LNCAP (cell line): ENCODE measurements around the gene NAA15.

Experiments
- TF ChIP-seq, protein P1 (sequence below): fragments of 450-650 bp; IDR thresholded peaks from 2 replicates; pipeline ENCODE4 v1.5.1; 2017; ENCODE audit warnings: mild to moderate bottlenecking

The NAA15 gene

DNA sequence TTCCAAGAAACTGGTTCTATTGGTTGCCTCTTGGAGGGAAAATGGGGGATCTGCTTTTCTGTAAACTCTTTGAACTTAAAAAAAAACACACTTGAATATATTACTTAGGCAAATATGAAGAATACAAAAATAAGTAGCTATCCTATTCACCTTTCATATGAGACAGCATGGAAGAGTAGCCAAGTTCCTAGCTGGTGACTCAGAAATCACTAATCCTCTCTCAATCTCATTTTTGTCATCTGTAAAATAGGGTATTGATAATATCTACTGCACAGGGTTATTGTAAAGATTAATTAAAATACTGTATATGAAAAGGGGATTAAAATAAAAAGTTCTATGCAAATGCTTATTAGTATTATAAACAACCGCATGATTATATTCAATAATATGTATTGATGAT, 34.0 kb upstream of the NAA15 start:
- TF ChIP-seq, protein P1, sequence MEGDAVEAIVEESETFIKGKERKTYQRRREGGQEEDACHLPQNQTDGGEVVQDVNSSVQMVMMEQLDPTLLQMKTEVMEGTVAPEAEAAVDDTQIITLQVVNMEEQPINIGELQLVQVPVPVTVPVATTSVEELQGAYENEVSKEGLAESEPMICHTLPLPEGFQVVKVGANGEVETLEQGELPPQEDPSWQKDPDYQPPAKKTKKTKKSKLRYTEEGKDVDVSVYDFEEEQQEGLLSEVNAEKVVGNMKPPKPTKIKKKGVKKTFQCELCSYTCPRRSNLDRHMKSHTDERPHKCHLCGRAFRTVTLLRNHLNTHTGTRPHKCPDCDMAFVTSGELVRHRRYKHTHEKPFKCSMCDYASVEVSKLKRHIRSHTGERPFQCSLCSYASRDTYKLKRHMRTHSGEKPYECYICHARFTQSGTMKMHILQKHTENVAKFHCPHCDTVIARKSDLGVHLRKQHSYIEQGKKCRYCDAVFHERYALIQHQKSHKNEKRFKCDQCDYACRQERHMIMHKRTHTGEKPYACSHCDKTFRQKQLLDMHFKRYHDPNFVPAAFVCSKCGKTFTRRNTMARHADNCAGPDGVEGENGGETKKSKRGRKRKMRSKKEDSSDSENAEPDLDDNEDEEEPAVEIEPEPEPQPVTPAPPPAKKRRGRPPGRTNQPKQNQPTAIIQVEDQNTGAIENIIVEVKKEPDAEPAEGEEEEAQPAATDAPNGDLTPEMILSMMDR, result no peak

DNA sequence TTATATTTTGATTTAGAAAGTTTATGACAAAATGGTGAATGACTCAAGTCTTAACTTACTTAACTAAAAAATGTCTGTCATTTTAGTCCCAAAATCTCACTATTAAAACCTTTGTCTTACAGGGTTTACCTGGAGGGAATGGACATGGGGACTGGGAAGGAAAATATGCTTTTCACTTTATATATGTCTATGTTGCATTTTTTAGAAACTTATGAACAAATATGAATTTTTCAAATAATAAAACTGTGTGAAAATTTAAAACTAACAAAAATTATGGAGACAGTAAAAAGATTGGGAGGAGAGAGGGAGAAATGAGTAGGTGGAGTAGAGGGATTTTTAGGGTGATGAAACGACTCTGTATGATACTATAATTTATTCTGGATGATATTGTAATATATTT, 27.5 kb upstream of the NAA15 start:
- TF ChIP-seq, protein P1, result no peak

- TF ChIP-seq, protein P1, result no peak
These were observed 26.5 kb upstream of the NAA15 start for GRCh38 chr4:139274790-139275189.

GRCh38 chr4:139275281-139275735, 26.0 kb upstream of the NAA15 start:
- TF ChIP-seq, protein P1, result no peak

- TF ChIP-seq, protein P1, result no peak
These were observed 22.8 kb upstream of the NAA15 start for GRCh38 chr4:139278485-139278884.

DNA sequence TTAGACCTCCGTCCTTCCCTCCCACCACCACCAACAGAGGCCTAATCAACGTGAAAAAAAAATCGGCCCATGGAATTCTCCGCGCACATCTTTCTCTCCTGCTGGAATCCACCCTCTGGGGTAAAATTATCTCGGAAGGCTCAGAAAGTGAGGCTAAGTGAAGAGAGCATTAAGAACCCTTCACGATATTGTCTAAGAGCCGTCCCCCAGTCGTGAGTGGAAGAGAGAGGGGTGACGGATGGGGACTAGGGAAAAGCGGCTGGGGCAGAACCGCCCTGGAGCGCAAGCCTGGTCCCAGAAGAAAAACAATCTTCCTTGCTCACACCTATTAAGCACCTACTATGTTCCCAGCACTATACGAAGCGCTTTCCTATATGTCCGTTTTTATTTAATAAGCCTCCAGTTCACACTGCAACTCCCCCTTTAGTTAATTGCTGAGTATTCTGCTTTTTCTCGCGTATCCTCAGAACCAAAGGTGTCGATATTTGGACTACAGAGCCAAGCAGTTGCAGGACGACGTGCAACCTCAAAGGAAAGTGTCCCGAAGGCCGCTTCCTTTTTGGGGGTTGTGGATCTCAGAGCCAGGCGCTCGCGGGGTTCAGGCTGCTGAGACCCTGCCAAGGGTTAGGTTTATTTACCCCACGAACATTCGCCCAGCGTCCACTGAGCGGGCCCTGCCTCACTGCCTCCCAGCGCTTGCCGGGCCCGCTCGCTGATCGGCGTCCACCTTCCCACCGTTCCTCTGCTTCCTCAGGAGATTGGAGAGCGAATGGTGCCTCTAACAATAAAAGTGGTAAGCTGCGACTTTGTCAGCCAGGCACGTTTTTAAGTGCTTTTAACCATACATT, 22.2 kb upstream of the NAA15 start:
- TF ChIP-seq, protein P1, result no peak

DNA sequence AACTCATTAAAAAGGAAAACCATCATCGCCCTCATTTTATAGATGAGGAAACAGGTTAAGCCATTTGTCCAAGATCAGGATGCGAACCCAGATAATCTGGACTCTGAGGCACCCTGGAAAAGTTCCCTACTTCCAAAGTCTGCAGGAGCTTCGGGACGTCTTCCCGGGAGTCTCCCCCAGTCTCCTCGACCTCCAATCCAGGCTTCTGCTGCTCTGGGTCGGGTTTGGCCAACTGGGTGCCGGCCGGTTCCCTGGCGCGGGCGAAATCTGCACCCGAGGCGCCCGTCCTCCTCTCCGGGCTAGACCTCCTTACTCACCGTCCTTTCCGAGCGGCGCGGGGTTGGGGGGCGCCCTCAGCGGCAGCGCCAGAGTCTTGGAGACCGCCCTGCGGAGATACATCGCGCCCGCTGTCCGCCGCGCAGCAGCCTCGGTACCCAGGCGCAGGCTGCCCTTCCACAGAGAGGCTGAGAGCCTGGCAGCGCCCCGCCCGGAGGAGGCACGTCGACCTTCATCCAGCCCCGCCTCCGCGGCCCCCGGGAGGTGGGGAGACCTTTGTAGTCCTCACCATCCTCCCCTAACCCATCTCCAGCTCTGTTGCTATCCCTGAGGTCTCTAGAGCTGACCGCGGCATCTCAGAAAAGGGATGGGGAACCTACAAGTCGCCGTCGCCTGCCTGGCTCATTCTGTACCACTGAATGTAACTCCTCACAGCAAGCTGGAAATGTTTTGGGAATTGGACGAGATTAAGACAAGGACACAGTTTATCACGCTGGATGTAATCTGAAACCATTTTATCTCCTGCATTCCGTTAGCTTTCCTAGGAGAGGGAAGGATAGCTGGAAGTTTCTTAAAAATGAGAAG, 21.3 kb upstream of the NAA15 start, which contains the start of gene MGARP:
Gene MGARP, minus strand, starts transcription at position 466 of the 861 bp plus-strand sequence. Its CDS starts 67 bp downstream, at position 399.
- TF ChIP-seq, protein P1, result no peak
